GM19324 (cell line): ENCODE measurements around the gene FCN3.

Experiments
- ATAC-seq: cut with Tn5 transposase; IDR thresholded peaks from one replicate; pipeline ENCODE4 v1.9.1; 2021; ENCODE audit warnings: mild to moderate bottlenecking, moderate library complexity; ENCODE audit not compliant: unreplicated experiment, low FRiP score

The FCN3 gene

GRCh38 chr1:27361044-27361402 lies 13.6 kb downstream of the FCN3 start:
- no peak for ATAC-seq

DNA sequence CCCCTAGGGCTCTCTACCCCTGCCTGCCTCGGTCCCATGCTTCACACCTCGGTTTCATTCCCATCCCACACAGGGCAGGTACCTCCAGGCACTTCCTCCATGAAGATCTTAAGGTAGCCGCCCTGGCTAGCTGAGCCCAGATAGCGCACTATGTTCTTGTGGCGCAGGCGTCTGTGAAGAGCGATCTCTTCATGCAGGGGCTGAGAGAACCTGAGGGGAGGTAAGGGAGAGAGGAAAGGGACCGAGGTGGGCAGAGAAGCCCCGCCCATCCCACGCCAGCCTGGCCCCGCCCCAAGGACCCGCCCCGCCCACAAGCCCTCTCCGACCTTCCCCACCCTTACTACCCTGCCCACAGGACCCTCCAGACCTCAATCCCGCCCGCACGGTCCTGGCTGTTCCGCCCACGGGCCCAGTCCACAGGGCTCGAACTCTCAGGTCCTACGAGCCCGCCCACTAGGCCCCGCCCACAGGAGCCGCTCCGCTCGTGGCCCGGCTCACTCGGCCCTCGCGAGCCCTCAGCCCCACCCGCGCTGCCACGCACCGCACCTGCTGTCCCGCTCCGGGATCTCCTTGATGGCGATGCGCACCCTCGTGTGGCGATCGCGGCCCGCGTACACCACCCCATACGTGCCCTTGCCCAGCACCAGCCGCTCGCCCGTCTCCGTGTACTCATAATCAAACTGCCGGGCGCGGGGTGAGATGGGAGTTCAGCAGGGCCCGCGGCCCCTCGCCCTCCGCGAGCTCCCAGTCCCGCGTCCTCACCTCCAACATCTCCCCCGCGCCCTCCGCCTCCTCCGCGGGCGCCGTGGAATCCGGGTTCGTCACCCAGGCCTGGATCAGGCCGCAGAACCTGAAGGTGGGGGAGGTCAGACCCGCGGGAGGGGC lies 14.2 kb downstream of the FCN3 start:
- ATAC-seq, result no peak

- ATAC-seq, result no peak
Measured at GRCh38 chr1:27359822-27360158, 14.8 kb downstream of the FCN3 start.

GRCh38 chr1:27358928-27359313 lies 15.7 kb downstream of the FCN3 start:
- ATAC-seq, result no peak

DNA sequence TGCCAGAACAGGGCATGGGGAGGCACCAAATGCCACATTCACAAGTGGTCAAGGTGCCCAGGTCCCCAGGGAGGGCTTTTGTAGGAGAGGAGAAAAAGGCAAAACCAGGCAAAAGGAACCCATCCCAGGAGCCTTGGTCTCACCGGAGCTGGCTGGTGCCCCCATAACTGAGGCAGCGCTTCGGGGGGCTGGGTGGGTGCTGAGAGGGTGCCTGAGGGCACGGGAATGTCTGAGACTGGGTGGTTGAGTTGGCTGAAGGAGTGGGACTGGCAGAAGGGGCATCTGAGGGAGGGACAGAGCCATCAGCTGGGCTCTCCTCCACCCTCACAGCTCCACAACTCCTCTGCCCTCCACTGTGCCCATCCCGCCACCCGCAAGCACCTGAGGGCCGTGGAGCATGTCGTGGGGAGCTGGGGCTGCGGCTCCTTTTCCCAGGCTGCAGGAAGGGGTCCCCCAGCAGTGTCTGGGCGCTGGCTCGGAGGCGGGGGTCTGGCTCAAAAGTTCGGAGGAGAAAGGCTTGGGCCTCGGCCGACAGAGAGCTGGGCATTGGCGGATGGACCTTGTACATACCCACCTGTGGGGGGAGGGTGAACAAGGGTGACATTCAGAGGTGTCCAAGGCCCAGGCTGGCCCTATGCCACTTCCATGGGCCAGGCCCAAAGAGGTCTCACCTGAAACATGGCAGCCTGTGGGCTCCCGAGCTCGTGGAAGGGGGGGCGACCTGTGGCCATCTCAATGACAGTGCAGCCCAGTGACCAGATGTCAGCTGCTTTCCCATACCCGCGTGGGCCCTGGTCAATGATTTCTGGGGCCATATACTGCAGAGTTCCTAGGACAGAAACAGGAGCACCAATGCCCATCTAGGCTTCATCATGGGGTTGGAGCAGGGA lies 16.3 kb downstream of the FCN3 start:
- no peak for ATAC-seq

DNA sequence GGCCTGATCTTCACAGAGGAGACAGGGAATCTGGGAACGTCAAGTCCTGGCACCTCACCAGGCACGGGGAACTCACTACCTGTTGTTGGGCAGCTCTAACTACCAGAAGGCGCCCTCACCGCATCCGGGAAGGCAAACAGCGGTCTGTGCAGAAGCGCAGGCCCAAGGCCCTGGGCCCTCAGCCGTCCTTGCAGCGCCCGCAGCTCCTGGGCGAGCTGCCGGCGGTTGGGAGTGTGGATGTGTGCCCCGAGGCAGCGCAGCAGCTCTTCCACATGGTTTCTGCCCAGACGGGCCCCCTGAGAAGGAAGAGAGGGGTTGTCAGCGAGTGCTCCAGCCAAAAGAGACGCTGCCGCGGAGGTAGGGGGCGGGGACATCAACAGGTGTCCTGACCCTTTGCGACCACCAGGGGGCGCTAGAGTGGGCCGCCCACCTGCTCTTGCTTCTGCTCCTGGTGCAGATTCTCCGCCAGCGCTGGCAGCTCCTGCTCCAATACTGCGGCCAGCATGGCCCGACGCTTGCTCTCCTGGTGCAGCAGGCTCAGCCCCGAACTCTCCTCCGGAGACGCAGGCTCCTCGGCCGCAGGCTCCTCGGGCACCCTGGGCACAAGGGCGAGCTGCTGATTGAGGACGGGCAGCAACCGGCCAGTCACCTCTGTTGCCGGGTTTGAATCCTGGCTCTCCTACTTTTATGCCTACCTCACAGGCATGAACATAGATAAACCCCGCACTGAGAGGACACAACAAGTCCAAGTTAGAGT lies 17.2 kb downstream of the FCN3 start:
- no peak for ATAC-seq

DNA sequence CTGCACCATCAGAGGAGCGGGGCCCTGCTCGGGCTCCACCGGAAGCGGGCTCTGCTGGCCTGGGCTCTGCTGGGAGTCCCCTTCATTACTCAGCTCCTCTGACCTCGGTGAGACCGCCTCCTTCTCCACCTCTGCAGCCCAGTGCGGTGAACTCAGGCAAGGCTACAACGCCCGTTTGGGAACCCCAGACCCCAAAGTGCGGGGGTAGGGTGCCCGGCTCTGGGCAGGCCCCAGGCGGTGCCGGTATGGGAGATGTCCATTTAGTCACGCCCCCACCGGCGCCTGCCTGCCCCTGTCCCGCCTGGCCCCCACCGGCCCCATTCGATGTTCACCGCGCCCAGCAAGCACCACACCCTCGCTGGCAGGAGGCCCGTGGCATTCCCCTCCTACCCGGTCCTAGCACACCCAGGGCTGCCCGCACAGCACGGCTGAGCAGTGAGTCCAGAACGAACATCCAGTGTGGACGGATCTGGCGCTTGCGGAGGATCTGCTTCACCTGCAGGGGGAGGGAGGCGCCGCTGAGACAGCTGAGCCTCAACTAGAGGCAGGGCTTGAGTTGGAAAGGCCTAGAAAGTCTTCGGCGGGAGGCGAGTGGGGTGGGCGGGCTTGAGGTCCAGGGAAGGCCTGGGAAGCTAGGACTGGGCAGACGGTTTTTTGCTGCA lies 17.9 kb downstream of the FCN3 start:
- ATAC-seq, result no peak

DNA sequence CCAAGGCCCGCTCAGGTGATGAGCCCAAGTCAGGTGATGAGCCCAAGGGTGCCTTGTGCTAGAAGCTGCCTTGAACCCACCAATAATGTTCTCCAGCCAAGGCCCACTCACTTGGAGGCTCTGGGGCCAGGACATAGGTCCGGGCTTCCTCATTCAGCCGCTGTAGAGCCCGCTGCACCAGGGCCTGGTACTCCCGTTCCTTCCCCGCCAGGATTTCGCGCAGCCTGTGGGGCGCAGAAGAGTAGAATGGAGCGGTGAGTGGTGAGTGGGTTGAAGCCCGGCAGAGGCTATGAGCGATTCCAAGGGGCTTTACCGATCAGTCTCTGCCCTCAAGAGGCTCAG lies 18.4 kb downstream of the FCN3 start:
- ATAC-seq, result no peak

- ATAC-seq, result no peak
Measured at GRCh38 chr1:27355683-27356082, 18.9 kb downstream of the FCN3 start.

DNA sequence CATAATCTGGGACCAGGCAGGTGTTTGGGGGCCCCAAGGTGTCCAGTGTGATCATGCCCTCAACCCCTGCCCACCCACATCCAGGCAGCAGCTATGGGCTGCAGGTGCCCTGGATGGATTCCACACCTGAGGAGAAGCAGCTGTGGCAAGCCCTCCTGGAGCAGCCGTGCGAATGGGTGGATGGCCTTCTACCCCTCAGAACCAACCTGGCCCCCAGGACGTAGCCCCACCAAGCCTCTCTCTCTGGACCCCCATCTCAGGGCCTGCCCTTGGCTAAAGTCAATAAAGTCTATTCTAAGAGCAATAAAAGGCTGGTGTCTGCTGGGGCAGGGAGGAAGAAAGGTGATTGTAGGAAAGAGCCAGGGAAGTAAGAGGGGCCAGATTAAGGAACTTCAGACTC lies 21.0 kb downstream of the FCN3 start:
- no peak for ATAC-seq

DNA sequence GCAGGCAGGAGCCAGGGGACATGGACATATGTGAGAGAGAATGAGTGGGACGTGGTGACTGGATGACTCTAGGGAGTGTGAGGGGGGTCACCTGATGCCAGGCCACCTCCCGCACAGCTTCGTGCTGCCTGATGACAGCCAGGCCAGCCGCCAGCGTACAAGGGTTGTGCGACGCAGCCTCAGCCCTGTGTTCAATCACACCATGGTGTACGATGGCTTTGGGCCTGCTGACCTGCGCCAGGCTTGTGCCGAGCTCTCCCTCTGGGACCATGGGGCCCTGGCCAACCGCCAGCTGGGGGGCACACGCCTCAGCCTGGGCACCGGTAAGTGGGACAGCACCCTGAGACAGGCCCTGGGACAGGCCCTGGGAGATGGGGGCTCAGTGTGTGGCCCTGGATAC lies 21.5 kb downstream of the FCN3 start:
- no peak for ATAC-seq

DNA sequence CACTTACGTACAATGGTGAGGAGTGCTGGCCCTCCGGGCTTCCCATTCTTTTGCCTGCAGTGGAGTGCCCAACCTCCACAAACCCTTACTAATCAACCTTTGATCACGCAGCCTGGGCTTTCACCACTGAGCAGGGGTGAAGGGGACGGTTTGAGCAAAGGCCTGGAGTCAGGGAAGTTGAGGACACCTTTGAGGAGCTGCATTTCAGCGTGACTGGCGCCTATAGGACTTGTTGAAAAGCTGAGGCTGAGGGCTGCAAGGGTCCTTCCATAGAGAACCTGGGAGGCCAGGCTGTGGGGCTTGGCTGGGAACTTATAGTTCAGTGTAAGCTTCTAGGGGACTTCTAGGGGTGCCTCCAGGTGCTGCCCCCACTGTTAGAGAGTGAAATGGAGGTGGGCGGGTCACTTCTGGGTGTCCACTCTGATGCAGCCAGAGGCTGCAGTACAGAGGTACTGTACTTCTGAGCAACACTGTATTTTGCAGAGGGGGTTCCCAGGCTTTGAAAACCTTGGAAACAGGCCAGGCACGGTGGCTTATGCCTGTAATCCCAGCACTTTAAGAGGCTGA lies 23.0 kb downstream of the FCN3 start:
- no peak for ATAC-seq

DNA sequence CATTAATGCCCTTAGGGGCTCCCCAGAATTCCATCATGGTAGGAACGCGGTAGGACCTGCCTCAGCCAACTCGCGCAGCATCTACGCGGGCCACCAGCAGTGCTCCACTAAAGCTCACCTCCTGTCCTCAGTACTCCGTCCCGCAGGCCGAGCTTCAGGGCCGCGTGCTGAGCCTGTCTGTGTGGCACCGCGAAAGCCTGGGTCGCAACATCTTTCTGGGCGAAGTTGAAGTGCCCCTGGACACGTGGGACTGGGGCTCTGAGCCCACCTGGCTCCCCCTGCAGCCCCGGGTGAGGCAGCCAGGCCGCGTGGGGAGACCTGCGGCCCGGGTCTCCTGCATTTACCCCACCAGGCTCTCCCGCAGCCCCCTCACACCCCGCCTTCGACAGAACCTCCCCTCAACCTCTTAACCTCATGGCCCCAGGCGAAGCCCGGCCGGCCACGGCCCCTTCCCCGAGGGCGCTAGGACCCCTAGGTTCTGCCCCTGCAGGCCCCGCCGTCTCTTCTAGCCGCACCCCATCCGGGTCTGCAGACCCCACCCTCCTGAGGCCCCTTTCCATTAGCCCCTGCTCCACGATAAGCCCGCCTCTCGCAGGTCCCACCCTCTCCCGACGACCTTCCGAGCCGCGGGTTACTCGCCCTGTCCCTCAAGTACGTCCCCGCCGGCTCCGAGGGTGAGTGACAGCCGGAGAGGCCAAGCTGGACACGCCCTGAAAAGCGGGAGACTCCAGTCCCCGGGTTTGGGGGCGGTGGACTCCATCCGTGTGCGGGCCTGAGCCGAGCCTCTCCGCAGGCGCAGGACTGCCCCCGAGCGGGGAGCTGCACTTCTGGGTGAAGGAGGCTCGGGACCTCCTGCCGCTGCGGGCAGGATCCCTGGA lies 23.7 kb downstream of the FCN3 start:
- no peak for ATAC-seq

DNA sequence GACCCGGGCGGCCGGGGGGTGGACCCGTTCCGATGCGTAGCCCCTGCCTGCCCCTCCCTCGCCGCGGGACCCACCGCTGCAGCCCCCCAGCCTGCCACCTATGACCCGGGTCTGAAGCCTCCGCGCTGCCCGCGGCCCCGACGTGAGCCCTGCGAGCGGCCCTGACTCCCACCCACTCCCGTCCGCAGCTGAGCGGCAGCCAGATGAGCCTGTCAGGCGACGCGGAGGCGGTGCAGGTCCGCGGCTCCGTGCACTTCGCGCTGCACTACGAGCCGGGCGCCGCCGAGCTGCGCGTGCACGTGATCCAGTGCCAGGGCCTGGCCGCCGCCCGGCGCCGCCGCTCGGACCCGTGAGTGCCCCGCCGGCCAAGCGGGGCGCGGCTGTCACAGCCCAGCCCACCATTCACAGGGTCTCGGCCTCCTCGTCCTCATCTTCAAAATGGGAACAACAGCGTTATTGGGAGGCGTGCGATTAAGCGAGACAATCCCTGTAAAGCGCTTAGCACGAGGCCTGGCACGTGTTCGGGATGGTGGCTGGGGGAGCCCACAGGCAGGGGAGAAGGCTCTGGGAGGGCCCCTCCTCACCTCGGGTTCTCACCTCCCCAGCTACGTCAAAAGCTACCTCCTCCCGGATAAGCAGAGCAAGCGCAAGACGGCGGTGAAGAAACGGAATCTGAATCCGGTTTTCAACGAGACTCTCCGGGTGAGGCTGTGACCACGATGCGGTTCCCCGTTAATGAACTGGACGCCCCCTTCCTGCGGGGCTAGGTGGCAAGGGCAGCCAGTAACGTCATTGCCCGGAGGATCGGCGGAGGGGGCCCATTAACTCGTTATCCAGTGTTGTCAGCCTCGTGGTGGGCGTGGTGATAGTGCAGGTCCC lies 24.6 kb downstream of the FCN3 start:
- ATAC-seq, result no peak

- no peak for ATAC-seq
Measured at GRCh38 chr1:27348861-27349783, 25.5 kb downstream of the FCN3 start.

DNA sequence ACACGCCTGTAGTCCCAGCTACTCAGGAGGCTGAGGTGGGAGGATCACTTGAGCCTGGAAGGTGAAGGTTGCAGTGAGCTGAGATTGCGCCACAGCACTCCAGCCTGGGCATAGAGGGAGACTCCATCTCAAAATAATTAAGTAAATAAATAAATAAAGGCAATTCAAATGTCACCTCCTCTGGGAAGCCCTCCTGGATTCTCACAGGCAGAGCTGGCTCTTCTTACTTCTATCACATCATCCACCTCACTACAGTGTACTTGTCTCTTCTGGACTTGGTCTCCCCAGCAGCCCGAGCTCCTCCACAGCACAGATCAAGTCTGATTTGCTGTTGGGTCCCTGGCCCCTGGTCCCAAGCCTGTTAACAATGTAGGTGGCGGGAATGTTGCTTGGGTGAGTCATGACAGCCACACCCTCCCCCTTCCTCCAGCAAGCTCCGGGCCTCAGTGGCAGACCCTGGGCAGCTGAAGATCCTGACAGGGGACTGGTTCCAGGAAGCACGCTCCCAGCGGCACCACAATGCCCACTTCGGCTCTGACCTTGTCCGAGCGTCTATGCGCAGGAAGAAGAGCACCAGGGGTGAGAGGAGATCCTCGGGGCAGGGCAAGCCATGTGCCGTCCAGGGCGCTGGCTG lies 27.5 kb downstream of the FCN3 start:
- ATAC-seq, result no peak

GRCh38 chr1:27346357-27346756 lies 28.3 kb downstream of the FCN3 start:
- ATAC-seq, result no peak
